ENCODE results near the gene LINC00237.

Gene LINC00237

DNA sequence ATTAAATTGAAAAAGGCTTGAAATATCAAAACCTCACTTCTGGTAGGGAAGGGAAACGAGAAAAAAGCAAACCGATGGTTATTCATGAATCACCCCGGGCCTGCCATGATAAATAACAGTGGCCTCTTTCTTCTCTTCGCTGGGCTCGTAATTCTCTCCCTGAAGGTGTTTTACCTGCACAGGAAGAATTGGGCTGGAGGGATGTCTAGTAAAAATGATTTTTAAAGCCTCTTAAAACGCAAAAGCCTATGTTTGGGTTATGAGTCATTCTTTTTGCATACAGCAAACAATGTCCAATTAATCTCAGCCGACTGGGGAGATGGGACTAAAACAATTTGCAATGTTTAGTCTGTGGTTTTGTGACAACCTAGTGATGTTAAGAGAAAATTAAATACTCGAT lies 16.8 kb downstream of the LINC00237 start:
- Mint-ChIP-seq H3K27ac (no peak overlapping the region), H3K4me3 (no peak overlapping the region), H3K27me3 (peaks cover 54% of the 10 kb centered on the region), H3K36me3 (no peaks in the 10 kb centered on the region), H3K4me1 (no peaks in the 10 kb centered on the region), H3K9me3 (no peaks in the 10 kb centered on the region)

DNA sequence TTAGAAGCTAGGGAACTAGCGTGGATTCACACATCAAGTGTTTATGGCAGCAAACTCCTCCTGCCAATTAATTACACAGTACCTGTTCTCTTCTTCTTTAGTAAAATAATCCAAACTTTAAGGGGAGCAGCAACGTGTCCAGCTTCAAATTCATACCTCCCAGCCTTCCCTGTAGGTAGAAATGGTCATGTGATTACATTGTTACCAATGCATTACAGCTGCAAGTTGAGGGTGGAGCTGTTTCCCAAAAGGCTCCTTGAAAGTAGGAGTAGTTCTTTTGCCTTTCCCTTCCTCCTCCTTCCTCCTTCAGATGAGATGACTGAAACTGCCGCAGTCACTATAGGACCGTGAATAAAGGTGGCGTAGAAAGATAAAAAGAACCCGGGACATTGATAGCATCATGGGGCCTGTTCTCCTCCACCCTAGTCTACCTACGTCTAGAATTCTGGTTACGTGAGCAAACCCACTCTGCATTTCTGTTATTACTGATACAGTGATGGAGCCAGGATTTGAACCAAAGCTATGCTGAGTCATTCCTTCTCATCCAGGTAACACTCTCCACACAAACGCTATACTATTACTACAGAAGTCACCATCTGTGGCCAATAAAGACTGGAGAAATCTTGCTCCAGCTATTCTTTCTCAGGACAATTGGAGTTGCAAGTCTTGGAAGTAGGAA lies 18.2 kb downstream of the LINC00237 start:
- H3K4me3 Mint-ChIP-seq = no peak overlapping the region
- no peaks in the 10 kb centered on the region for H3K4me1 Mint-ChIP-seq
- peaks cover 50% of the 10 kb centered on the region for H3K27me3 Mint-ChIP-seq
- H3K27ac Mint-ChIP-seq = no peak overlapping the region
- H3K36me3 Mint-ChIP-seq = no peaks in the 10 kb centered on the region
- H3K9me3 Mint-ChIP-seq = no peaks in the 10 kb centered on the region

DNA sequence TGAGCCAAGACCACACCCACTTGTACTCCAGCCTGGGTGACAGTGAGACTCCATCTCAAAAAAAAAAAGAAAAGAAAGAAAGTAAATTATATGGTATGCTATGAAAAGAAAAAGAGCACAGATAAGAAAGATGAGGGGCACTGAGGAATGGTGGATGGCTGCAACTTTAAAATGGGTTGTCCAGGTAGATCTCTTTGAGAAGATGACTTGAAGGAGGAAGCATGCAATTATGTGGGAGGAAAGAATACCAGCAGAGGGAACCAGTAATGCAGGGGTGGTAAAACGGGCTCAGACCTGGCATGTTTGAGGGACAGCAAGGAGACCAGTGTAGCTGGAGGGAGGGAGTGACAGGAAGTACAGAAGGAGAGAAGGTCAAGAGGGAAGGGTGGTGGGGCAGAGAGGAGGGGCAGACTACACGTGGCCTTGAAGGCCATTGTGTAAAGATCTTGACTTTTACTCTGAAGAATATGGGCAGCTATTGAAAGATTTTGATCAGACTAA lies 22.3 kb downstream of the LINC00237 start:
- peaks cover 40% of the 10 kb centered on the region for H3K27me3 Mint-ChIP-seq
- H3K36me3 Mint-ChIP-seq = no peaks in the 10 kb centered on the region
- no peak overlapping the region for H3K4me3 Mint-ChIP-seq
- no peak overlapping the region for H3K27ac Mint-ChIP-seq
- no peaks in the 10 kb centered on the region for H3K9me3 Mint-ChIP-seq
- H3K4me1 Mint-ChIP-seq = no peaks in the 10 kb centered on the region

DNA sequence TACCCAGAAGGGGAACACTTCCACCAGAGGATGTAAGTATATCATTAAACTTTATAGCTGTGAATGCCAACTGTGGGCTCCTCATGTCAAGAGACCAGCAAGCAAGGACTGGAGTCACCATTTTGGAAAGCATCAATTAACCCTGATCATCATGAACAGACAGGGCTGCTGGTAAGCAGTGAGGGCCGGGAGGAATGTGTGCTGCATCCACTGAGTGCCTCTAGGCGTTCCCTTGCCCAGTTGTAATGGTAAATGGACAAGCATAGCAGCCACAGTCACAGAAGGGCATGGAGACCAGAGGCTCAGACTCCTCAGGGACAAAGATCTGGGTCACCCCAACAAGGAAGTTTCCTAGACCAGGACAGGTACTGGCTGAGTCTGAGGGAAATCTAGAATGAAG lies 23.6 kb downstream of the LINC00237 start:
- no peaks in the 10 kb centered on the region for H3K4me1 Mint-ChIP-seq
- peaks cover 33% of the 10 kb centered on the region for H3K27me3 Mint-ChIP-seq
- no peak overlapping the region for H3K27ac Mint-ChIP-seq
- H3K4me3 Mint-ChIP-seq = no peak overlapping the region
- H3K9me3 Mint-ChIP-seq = no peaks in the 10 kb centered on the region
- H3K36me3 Mint-ChIP-seq = no peaks in the 10 kb centered on the region

DNA sequence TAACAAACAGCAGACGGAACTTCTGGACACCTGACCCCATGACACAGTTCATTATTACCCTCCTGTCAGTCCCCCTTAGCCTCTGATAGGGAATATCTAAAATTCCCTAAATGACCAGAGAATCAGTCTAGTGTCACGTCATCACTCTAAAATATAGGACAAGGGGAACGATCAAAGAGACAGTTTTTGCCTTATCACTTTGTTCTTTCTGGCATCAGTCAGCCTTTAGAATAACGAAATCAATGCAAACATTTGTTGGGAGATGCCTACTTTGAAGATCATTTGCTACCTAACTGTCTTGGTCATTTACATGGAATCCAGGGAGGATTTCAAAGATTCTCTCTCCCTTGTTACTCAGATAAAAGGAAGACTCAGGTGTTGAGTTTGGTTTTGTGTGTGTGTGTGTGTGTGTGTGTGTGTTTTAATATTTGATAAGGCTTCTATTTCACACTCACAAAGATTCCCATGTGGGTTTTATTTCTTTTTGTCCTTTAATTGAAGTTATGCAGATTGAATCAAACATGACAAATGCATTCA lies 28.3 kb downstream of the LINC00237 start:
- no peak overlapping the region for H3K27ac Mint-ChIP-seq
- H3K27me3 Mint-ChIP-seq = peaks cover 21% of the 10 kb centered on the region
- no peaks in the 10 kb centered on the region for H3K36me3 Mint-ChIP-seq
- H3K9me3 Mint-ChIP-seq = no peaks in the 10 kb centered on the region
- no peak overlapping the region for H3K4me3 Mint-ChIP-seq
- no peaks in the 10 kb centered on the region for H3K4me1 Mint-ChIP-seq

DNA sequence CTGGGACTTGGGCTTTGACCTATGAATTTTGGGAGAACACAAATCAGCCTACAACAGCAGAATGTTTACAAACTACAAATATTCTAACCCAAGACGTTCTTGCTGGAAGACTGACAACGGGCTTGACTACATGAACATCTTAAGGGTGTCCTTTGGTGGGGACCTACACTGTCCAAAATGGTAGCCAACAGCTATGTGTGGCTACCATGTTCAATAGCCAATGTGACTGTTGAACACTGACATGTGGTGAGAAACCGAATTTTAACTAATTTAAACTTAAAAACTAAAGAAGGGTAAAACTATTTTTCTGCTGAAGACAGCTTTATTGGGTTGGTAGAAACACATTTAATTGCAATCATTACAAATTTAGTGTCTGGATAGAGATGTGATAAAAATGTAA lies 30.1 kb downstream of the LINC00237 start:
- Mint-ChIP-seq H3K27me3 (peaks cover 13% of the 10 kb centered on the region), H3K4me1 (no peaks in the 10 kb centered on the region), H3K4me3 (no peak overlapping the region), H3K27ac (no peak overlapping the region), H3K9me3 (no peaks in the 10 kb centered on the region), H3K36me3 (no peaks in the 10 kb centered on the region)

DNA sequence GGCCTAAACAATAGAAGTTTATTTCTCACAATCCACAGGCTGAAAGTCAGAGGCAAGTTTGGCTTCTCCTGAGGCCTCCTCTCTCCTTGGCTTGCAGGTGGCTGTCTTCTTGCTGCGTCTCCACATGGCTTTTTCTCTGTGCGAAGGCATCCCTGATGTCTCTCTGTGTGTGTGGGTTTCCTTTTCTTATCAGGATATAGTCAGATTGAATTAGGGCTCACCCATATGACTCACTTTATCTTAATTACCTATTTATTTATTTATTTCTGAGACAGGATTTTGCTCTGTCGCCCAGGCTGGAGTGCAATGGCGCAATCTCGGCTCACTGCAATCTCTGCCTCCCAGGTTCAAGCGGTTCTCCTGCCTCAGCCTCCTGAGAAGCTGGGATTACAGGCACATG lies 30.7 kb downstream of the LINC00237 start:
- Mint-ChIP-seq H3K36me3 (no peaks in the 10 kb centered on the region), H3K4me1 (no peaks in the 10 kb centered on the region), H3K4me3 (no peak overlapping the region), H3K27ac (no peak overlapping the region), H3K27me3 (peaks cover 14% of the 10 kb centered on the region), H3K9me3 (no peaks in the 10 kb centered on the region)

DNA sequence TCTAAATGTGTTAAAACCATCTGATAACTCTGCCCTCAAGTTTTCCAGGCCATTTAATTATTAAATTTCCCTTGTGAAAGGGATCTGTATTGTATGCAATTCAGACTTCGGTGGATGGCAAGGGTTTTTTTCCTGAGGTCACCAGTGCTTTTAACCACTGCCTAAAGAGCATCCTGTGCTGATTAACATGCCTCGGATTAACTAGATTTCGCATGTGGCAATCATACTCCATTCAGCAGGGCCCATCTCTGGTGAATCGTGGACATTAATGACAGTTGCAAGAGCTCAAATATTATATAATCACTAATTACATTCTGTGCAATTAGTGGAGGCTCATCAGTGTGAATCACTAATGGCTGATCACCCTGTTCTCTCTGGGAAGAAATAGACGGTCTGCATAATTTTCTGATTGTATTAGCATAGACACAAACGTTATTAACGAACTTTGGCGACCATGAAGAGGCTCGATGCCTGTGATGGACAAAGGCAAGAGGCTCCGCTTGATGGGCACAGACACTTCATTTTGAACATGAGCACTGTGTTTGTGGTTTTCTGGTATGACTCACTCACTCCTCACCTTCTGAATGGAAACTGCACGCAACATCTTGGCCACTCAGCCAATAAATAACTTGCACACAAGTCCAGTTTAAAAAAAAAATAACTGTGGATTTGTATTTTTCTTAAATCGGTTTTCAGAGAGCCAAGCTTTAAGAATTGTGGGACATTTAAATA lies 31.4 kb downstream of the LINC00237 start:
- H3K36me3 Mint-ChIP-seq = no peaks in the 10 kb centered on the region
- H3K27ac Mint-ChIP-seq = no peak overlapping the region
- no peaks in the 10 kb centered on the region for H3K4me1 Mint-ChIP-seq
- H3K4me3 Mint-ChIP-seq = no peak overlapping the region
- H3K9me3 Mint-ChIP-seq = no peaks in the 10 kb centered on the region
- peaks cover 14% of the 10 kb centered on the region for H3K27me3 Mint-ChIP-seq

DNA sequence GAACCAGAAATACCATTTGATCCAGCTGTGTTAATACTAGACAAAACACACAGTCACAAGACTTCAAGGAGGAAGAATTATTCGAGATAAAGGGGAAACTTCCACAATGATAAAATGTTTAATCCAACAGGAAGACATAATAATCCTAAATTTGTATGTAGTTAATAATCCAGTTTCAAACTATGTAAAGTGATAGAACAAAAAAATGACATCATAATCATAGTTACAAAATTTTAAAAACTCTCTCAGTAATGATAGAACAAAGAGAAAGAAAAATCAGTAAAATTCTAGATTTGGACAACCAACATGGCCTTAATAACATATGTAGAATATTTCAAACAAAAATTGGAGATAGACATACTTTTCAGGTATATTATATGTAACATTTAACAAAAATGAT lies 38.9 kb downstream of the LINC00237 start:
- Mint-ChIP-seq H3K27me3 (peaks cover 8% of the 10 kb centered on the region), H3K4me3 (no peak overlapping the region), H3K4me1 (no peaks in the 10 kb centered on the region), H3K27ac (no peak overlapping the region), H3K9me3 (no peaks in the 10 kb centered on the region), H3K36me3 (no peaks in the 10 kb centered on the region)

DNA sequence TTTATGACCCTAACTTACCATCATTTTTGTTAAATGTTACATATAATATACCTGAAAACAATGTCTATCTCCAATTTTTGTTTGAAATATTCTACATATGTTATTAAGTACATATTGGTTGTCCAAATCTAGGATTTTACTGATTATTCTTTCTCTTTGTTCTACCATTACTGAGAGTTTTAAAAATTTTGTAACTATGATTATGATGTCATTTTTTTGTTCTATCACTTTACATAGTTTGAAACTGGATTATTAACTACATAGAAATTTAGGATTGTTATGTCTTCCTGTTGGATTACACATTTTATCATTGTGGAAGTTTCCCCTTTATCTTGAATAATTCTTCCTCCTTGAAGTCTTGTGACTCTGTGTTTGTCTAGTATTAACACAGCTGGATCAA lies 41.2 kb downstream of the LINC00237 start:
- Mint-ChIP-seq H3K27ac (no peak overlapping the region), H3K27me3 (peaks cover 13% of the 10 kb centered on the region), H3K9me3 (no peaks in the 10 kb centered on the region), H3K36me3 (no peaks in the 10 kb centered on the region), H3K4me1 (no peaks in the 10 kb centered on the region), H3K4me3 (no peak overlapping the region)

DNA sequence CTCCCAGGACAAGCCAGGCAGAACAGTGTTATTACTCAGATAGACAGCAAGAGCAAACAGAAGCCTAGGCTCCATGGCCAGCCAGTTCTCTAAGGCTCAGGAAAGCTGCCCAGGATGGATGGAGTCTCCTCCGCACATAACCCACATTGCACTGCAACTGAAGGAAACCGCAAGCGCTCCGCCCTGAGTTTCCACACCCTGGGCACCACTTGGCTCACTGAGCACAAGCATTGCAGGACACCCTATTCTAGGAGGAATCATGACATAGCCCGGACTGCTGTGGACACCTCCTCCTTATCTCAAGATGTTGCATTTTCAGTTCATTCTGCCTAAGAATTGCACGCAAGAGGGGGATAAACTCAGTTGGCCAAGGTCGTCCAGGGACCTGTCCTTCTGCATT lies 42.9 kb downstream of the LINC00237 start:
- H3K27me3 Mint-ChIP-seq = peaks cover 15% of the 10 kb centered on the region
- no peak overlapping the region for H3K4me3 Mint-ChIP-seq
- H3K9me3 Mint-ChIP-seq = no peaks in the 10 kb centered on the region
- H3K4me1 Mint-ChIP-seq = no peaks in the 10 kb centered on the region
- H3K27ac Mint-ChIP-seq = no peak overlapping the region
- no peaks in the 10 kb centered on the region for H3K36me3 Mint-ChIP-seq

DNA sequence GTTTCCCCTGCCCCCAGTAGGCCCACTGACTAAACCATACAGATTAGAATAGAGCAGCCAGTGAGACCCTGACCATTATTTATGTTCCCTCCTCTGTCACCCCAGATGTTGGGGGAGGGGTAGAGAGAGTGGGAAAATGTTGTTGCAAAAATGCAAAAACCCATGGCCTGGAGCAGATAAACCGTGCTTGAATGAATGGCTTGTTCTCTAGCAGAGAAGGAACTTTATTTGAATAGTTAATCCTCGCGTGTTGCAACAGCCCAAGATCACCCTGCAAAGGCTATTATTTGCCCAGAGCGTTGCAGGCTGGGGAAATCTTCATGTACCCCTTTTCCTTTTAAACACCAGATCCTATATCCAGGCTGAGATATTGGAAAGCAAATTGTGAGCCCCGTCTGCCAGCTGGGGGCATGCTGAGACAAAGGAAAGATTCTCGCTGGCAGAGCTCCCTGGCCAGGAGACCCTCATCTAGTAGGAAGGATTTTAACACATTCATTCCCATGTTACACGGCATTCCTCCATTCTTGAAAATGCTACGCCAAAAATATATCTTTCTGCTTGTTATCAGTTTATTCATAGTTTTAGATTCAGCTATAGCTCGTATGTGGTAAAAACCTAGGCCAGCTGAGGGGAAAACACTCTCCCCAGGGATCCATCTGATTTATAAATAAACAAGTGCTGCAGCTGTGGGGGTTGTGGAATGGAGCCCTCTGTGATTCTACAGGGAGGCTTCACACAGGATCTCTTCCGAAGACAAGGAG lies 53.0 kb downstream of the LINC00237 start:
- no peaks in the 10 kb centered on the region for H3K9me3 Mint-ChIP-seq
- no peaks in the 10 kb centered on the region for H3K4me1 Mint-ChIP-seq
- H3K36me3 Mint-ChIP-seq = no peaks in the 10 kb centered on the region
- H3K27me3 Mint-ChIP-seq = peaks cover 21% of the 10 kb centered on the region
- H3K4me3 Mint-ChIP-seq = no peak overlapping the region
- H3K27ac Mint-ChIP-seq = no peak overlapping the region

DNA sequence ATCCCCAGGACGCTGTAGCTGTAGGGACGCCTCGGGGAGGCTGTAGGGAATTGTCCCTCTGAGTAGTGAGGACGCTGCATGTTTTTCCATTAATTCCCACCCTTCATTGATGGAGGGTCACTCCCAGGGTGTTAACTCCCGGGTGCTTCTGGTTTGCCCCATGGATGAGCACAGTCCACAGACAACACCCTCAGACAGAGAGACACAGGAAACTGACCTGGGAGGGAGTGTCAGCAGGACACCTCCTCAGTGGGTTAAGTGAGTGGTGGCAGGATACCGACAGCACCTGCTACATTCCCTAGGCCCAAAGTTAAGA lies 53.5 kb downstream of the LINC00237 start:
- H3K27ac Mint-ChIP-seq = no peak overlapping the region
- no peaks in the 10 kb centered on the region for H3K9me3 Mint-ChIP-seq
- no peaks in the 10 kb centered on the region for H3K36me3 Mint-ChIP-seq
- H3K27me3 Mint-ChIP-seq = peaks cover 19% of the 10 kb centered on the region
- no peaks in the 10 kb centered on the region for H3K4me1 Mint-ChIP-seq
- no peak overlapping the region for H3K4me3 Mint-ChIP-seq

DNA sequence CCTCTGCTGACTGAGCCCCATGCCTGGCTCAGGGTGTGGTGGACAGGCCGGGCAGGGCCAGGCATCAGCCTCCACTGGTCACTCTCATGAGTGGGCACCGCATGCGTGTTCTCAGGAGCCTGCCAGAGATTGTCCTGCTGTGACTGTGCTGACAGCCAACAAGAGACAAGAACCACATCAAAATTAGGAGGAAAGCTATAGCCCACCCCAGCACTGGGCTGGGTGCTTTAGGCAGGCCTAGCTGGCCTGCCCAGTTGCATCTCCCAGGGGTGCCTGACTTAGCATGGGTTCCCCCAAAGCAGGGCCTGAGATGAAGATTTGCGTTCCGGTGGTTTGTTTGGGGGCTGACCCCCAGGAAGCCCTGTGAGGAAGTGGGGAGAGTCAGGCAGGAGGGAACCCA lies 53.9 kb downstream of the LINC00237 start:
- no peaks in the 10 kb centered on the region for H3K4me1 Mint-ChIP-seq
- H3K36me3 Mint-ChIP-seq = no peaks in the 10 kb centered on the region
- no peak overlapping the region for H3K4me3 Mint-ChIP-seq
- no peaks in the 10 kb centered on the region for H3K9me3 Mint-ChIP-seq
- H3K27ac Mint-ChIP-seq = no peak overlapping the region
- H3K27me3 Mint-ChIP-seq = peaks cover 19% of the 10 kb centered on the region

DNA sequence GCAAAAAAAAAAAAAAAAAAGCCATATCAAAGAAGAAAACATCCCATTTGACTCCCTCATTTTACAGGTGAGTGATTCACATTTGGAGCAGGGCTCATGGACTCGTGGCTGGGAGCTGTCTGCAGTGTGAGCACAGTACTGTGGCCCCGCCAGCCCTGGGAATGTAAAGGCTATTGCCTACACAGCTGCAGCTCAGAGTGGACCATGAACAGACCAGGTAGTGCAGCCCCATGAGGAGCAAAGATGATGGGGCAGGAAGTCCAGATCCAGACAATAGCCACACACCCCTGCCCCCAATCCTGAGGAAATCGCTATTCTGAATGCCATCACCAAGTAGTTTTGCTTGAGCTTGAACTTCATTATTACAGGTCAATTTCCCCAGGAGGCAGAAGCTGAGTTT lies 55.4 kb downstream of the LINC00237 start:
- H3K4me1 Mint-ChIP-seq = no peaks in the 10 kb centered on the region
- no peak overlapping the region for H3K27ac Mint-ChIP-seq
- H3K9me3 Mint-ChIP-seq = no peaks in the 10 kb centered on the region
- no peaks in the 10 kb centered on the region for H3K36me3 Mint-ChIP-seq
- no peak overlapping the region for H3K4me3 Mint-ChIP-seq
- H3K27me3 Mint-ChIP-seq = peaks cover 19% of the 10 kb centered on the region

DNA sequence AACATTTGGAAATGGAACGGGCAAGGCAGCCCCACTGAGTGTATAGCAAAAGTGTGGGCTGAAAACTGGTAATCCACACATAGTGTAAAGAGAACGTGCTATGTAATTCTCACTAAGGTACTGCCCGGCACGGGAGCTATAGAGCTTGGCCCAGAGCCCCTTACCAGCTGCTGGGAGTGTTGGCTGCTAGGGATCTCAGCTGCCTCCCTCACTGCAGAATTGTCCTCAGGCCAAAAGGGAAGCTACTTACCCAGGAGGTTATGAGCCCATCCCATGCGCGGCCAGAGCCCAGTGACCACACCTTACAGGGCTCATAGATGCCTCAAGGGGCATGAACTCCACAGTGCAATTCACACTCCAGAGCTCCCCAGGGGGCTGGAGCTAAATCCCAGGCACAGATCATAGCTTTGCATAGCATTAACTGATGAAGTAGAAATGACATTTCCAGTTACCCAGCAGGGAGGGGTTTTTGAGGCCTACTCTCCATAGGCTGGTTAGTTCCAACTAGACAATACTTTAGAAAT lies 56.8 kb downstream of the LINC00237 start:
- no peaks in the 10 kb centered on the region for H3K36me3 Mint-ChIP-seq
- no peak overlapping the region for H3K27ac Mint-ChIP-seq
- no peaks in the 10 kb centered on the region for H3K9me3 Mint-ChIP-seq
- no peaks in the 10 kb centered on the region for H3K4me1 Mint-ChIP-seq
- H3K27me3 Mint-ChIP-seq = peaks cover 17% of the 10 kb centered on the region
- H3K4me3 Mint-ChIP-seq = no peak overlapping the region
